Measurements from ENCODE around the gene PRKCE. TPM values are rescaled to one million over a fixed set of nuclear protein-coding genes. Genes with fewer than 3 reads are reported as not detected.

Gene PRKCE
- polyA plus RNA-seq, 1 of the 3 experiments (the other 2 are of a cell fraction) = 16.3 TPM

DNA sequence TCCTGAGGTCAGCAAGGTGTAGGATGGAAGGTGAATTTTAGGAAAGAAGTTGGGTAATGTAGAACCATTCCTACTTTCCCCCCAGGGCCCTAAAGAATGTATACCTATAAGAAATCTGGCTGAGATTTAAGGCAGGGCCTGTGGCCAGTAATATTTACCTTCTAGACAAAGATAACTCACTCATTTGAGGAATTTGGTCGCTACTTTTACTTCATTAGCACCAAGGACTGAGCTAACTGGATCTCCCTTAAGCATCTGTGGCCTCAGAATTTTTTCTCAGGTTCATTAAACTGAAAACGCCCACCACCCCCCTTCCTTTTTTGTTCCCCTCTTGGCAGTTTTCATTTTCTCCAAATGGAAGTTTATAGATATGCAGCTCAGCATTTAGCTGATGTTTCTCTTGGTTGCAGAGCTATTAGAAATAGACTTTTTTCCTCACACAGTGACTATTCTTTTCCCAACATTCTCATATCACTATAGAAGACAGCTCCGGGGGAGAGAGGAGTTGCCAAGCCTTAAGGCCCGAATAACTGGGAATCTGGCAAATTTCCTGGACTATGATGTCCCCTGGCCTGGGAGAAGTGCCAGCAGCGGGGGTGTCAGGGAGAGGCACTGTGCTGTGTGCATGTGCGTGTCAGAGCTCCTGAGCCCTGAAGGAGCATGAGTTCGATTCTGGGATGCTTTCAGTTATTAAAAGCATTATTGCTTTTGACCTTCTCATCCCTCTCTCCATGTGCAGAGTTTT, 310.9 kb downstream of the PRKCE start (continued):
- TF ChIP-seq USF1 (IDR thresholded peaks at IDR 0.05; ENCODE audit: borderline replicate concordance, low read depth) = no peak
- no peak for TF ChIP-seq EZH2phosphoT487 (IDR thresholded peaks at IDR 0.05; ENCODE audit: borderline replicate concordance, low read depth)
- no peak for TF ChIP-seq SMC3 (IDR thresholded peaks at IDR 0.05; ENCODE audit: low read depth, low read length)
- TF ChIP-seq, protein P1, sequence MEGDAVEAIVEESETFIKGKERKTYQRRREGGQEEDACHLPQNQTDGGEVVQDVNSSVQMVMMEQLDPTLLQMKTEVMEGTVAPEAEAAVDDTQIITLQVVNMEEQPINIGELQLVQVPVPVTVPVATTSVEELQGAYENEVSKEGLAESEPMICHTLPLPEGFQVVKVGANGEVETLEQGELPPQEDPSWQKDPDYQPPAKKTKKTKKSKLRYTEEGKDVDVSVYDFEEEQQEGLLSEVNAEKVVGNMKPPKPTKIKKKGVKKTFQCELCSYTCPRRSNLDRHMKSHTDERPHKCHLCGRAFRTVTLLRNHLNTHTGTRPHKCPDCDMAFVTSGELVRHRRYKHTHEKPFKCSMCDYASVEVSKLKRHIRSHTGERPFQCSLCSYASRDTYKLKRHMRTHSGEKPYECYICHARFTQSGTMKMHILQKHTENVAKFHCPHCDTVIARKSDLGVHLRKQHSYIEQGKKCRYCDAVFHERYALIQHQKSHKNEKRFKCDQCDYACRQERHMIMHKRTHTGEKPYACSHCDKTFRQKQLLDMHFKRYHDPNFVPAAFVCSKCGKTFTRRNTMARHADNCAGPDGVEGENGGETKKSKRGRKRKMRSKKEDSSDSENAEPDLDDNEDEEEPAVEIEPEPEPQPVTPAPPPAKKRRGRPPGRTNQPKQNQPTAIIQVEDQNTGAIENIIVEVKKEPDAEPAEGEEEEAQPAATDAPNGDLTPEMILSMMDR (IDR thresholded peaks at IDR 0.05) = no peak
- peak; percentile 67 for TF ChIP-seq TCF12 (IDR thresholded peaks at IDR 0.05)
- TF ChIP-seq MAX (IDR thresholded peaks at IDR 0.05; ENCODE audit: low read depth) = peak; percentile 79
- TF ChIP-seq RXRA (IDR thresholded peaks at IDR 0.05; ENCODE audit: borderline replicate concordance, low read depth) = 0 out of 2 replicates have a peak, but pooled peaks have one; percentile 27
- TF ChIP-seq YY1 (IDR thresholded peaks at IDR 0.05; ENCODE audit: low read depth) = peak; percentile 37; the same call in 1 of the 2 replicates
- TF ChIP-seq NRF1 (IDR thresholded peaks at IDR 0.05; ENCODE audit: low read depth, low read length) = no peak

DNA sequence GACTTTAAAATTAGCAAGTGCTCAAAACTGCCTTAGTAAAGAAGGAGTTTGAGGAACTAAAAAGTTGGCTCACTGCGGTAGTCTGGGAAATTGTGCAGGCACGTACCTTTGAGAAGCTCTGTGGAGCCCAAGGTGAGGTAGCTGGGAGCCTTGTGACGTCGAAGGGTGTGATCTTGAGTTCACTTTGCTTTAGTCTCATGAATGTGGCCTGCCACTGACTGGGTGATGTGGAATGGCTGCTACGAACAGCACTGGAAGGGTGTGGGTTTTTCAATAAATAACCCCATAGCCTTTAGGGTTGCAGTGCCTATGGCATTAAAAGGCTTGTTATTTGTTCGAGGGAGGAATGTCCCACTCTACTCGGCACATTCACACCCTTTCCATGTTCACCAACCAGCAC, 312.3 kb downstream of the PRKCE start:
- TF ChIP-seq NFIC (IDR thresholded peaks at IDR 0.05; ENCODE audit: borderline replicate concordance) = no peak
- POLR2A ChIA-PET = interaction anchor here (1.4 kb wide), 1 partner anchor 353 kb away, joined by 3 read pairs; the partner anchor contains the start of gene SRBD1
- H3K79me2 ChIP-seq (ENCODE audit: insufficient read depth) = no peaks in the 10 kb centered on the region
- H3K36me3 ChIP-seq (replicated peaks in 1 of 2; ENCODE audit: control insufficient read depth in 1 of 2, insufficient read depth in 2 of 2, low read length in 1 of 2) = no peaks in the 10 kb centered on the region
- no peak overlapping the region for H3K9ac ChIP-seq
- 61% methylated on average over 7 of the region's 7 CpGs for WGBS (ENCODE audit: low lambda C conversion rate)
- no peaks in the 10 kb centered on the region for H4K20me1 ChIP-seq (ENCODE audit: insufficient read depth)
- CTCF ChIA-PET = interaction anchor here (2.0 kb wide), 1 partner anchor 29 kb away, joined by 9 read pairs; no protein-coding TSS in a partner anchor
- H3K9me3 ChIP-seq = no peaks in the 10 kb centered on the region
- H3K4me2 ChIP-seq = peak overlapping the region; percentile 62
- H3F3A ChIP-seq (replicated peaks; ENCODE audit: insufficient read depth) = peaks cover 26% of the 10 kb centered on the region
- no peaks in the 10 kb centered on the region for H3K27me3 ChIP-seq (ENCODE audit: insufficient read depth)
- DNase-seq = no peak
- H2AFZ ChIP-seq (ENCODE audit: low read depth) = no peak overlapping the region
- H3K4me1 ChIP-seq (ENCODE audit: control insufficient read depth in 1 of 2, insufficient read depth in 2 of 2, low read depth in 1 of 2, low read length in 1 of 2) = peaks cover 31 to 41% of the 10 kb centered on the region in 2 experiments
- peak overlapping the region; percentile 72 for H3K27ac ChIP-seq (ENCODE audit: low read depth in 2 of 2, low read length in 1 of 2)
- no peaks in the 10 kb centered on the region for H3K9me2 ChIP-seq
- no peak overlapping the region; a peak in 1 of 4 replicates for H3K4me3 ChIP-seq (ENCODE audit: low read depth in 2 of 2, low read length in 1 of 2)

All from SK-N-SH (cell line).